ENCODE data around the gene MACROD1.

- TF ChIP-seq CTCF (IDR thresholded peaks at IDR 0.05; ENCODE audit: extremely low read depth in 1 of 2, insufficient read depth in 1 of 2, low read depth in 1 of 2, low read length in 2 of 2) (no peak), POLR2A (IDR thresholded peaks at IDR 0.05; ENCODE audit: low read depth, low read length) (no peak), MAX (IDR thresholded peaks at IDR 0.05; ENCODE audit: insufficient read depth, insufficient read length) (no peak), POLR2AphosphoS5 (IDR thresholded peaks at IDR 0.05; ENCODE audit: insufficient read depth, low read depth, low read length) (no peak), EZH2 (IDR thresholded peaks at IDR 0.05; ENCODE audit: borderline replicate concordance, low read depth, low read length, severe bottlenecking) (no peak), MYC (IDR thresholded peaks at IDR 0.05; ENCODE audit: low read depth, low read length) (no peak), JUN (IDR thresholded peaks at IDR 0.05; ENCODE audit: borderline replicate concordance, insufficient read depth, insufficient read length, low read depth) (no peak), GATA2 (IDR thresholded peaks at IDR 0.05; ENCODE audit: insufficient read depth, insufficient read length, low read depth, low read length) (no peak)
These were observed 24.7 kb downstream of the MACROD1 start for GRCh38 chr11:64141081-64141783.

Data from endothelial cell of umbilical vein (primary cell).